ENCODE measurements around the gene LYL1. TPM values are rescaled to one million over a fixed set of nuclear protein-coding genes. Genes with fewer than 3 reads are reported as not detected.

The LYL1 gene
- total and polyA plus RNA-seq, 9 of the 15 experiments (the other 6 are each of a cell fraction or from before 2014, with no cell fraction given), result 1.3 to 266 (median 34.0) TPM

DNA sequence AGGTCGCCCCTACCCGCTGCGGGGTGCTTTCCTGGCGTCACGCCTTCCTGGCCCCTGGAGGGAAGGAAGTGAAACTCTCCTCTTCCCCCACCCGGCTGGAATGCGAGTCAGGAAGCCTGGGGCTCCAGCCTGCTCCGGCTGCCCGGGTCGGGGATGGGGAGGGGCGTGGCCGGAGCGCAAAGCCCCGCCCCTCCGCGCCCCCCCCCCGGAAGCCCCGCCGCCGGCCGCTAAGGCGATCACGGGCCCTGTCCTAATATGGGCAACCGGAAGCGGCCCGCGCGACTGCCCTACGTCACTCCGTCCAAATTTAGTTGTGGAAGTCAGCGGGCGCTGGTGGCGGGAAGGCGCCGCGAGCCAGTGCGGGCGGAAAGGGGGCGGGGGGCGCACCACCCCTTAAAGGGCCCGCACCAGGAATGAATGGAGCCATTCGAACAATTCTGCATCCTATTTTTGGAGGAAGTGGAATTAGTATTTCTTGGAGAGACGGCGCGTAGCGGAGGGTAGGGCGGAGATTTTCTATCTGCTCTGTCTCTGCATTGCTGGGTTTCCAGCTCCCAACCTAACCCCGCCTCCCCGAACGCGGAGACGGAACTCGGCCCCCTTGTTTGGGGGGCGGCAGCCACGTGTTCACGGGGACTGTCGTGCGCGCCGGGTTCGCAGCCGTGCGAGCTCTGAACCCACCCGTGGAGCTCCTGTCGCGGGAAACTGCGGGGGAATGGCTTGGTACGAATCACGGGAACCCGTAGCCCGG, 49.1 kb upstream of the LYL1 start (continued):
- TF ChIP-seq ILF3 (IDR thresholded peaks at IDR 0.05; ENCODE audit: borderline replicate concordance) (no peak), KDM5B (IDR thresholded peaks at IDR 0.05; ENCODE audit: insufficient replicate concordance, low read depth, low read length) (peak; percentile 88), BRCA1 (IDR thresholded peaks at IDR 0.05) (no peak), BRCA1 (CRISPR knock-in tag; IDR thresholded peaks at IDR 0.05) (no peak), RAD51 (IDR thresholded peaks at IDR 0.05; ENCODE audit: borderline replicate concordance, low read depth) (no peak; the same call in 1 of the 2 replicates), ZBED1 (IDR thresholded peaks at IDR 0.05) (0 out of 2 replicates have a peak, but pooled peaks have one; percentile 31), NR2C1 (IDR thresholded peaks at IDR 0.05) (no peak), NR2C1 (tag; IDR thresholded peaks at IDR 0.05) (no peak), ZNF764 (CRISPR knock-in tag; IDR thresholded peaks at IDR 0.05; ENCODE audit: low read depth) (no peak), SIN3B (IDR thresholded peaks at IDR 0.05; ENCODE audit: low read depth) (peak; percentile 25; the same call in 1 of the 2 replicates), PATZ1 (CRISPR knock-in tag; IDR thresholded peaks at IDR 0.05; ENCODE audit: borderline replicate concordance) (no peak), KAT7 (CRISPR knock-in tag; IDR thresholded peaks at IDR 0.05; ENCODE audit: borderline replicate concordance) (no peak; the same call in 1 of the 2 replicates), ZNF24 (IDR thresholded peaks at IDR 0.05) (0 out of 2 replicates have a peak, but pooled peaks have one; percentile 35), CTCFL (IDR thresholded peaks at IDR 0.05; ENCODE audit: borderline replicate concordance, insufficient read depth, low read depth, low read length, poor library complexity, severe bottlenecking) (no peak), E2F5 (CRISPR knock-in tag; IDR thresholded peaks at IDR 0.05) (0 out of 2 replicates have a peak, but pooled peaks have one; percentile 49), ELK3 (CRISPR knock-in tag; IDR thresholded peaks at IDR 0.05) (no peak), BACH1 (tag; IDR thresholded peaks at IDR 0.05) (no peak; the same call in 1 of the 2 replicates)
- TF ChIP-seq, protein P1, sequence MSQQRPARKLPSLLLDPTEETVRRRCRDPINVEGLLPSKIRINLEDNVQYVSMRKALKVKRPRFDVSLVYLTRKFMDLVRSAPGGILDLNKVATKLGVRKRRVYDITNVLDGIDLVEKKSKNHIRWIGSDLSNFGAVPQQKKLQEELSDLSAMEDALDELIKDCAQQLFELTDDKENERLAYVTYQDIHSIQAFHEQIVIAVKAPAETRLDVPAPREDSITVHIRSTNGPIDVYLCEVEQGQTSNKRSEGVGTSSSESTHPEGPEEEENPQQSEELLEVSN (IDR thresholded peaks at IDR 0.05; ENCODE audit: borderline replicate concordance in 1 of 2, extremely low read depth in 1 of 2, insufficient read depth in 1 of 2, insufficient read length in 1 of 2, low read depth in 1 of 2, low read length in 1 of 2, poor library complexity in 1 of 2, severe bottlenecking in 1 of 2), result peak in 1 of 2 experiments; percentile 87
- TF ChIP-seq, protein P2, sequence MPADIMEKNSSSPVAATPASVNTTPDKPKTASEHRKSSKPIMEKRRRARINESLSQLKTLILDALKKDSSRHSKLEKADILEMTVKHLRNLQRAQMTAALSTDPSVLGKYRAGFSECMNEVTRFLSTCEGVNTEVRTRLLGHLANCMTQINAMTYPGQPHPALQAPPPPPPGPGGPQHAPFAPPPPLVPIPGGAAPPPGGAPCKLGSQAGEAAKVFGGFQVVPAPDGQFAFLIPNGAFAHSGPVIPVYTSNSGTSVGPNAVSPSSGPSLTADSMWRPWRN (IDR thresholded peaks at IDR 0.05; ENCODE audit: low read depth), result peak; percentile 25; the same call in 1 of the 2 replicates

Data from K562 (cell line).